Muscle of arm (tissue), 12 donors: Measurements from ENCODE around the gene TRIB2. TPM values are rescaled to one million over a fixed set of nuclear protein-coding genes. Genes with fewer than 3 reads are reported as not detected.
A peak's percentile ranks its signal among the peaks of the same experiment; 100 is the strongest.

Experiments
- DNase-seq: peaks from one replicate; pipeline ENCODE4 v3.0.0-alpha.2; 2013
- polyA plus RNA-seq, 12 donors: library from polyadenylated mRNA; unstranded; fragments of 120-200 nt; gene quantifications; one replicate each; pipeline ENCODE4 v1.2.1, GENCODE V29; 2013; ENCODE audit not compliant: insufficient read length in 12 of 12

Gene TRIB2
- polyA plus RNA-seq, 12 donors = 46.5 to 85.8 (median 53.3) TPM; not detected in 1

GRCh38 chr2:12693509-12693908, 23.2 kb upstream of the TRIB2 start:
- DNase-seq = no peak

- DNase-seq = no peak
Observed at GRCh38 chr2:12694990-12695774, 21.6 kb upstream of the TRIB2 start.

- DNase-seq = no peak
Observed at GRCh38 chr2:12697617-12698016, 19.1 kb upstream of the TRIB2 start.

DNA sequence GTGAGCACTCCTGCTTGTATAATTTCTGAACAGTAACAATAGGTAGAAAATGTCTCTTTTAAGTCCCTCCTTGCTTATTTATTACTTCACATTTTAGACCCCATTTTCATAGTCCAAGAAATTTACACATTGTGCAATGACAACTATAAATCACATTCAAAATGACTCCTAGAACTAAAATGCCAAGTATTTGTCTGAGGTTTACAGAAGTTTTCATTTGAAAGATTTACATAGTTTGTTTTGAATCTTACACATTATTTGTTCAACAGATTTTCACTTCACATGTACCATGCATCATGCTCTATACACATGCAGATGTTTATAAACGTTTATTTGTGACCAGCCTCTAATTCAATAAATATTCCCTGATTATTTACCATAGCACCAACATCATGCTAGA, 15.7 kb upstream of the TRIB2 start:
- no peak for DNase-seq

GRCh38 chr2:12701786-12702167, 15.0 kb upstream of the TRIB2 start:
- DNase-seq = no peak

- peak; percentile 78 for DNase-seq
Observed at GRCh38 chr2:12702168-12703121, 14.3 kb upstream of the TRIB2 start.

GRCh38 chr2:12704378-12704777, 12.4 kb upstream of the TRIB2 start:
- DNase-seq = no peak

GRCh38 chr2:12705230-12705629, 11.5 kb upstream of the TRIB2 start:
- no peak for DNase-seq

DNA sequence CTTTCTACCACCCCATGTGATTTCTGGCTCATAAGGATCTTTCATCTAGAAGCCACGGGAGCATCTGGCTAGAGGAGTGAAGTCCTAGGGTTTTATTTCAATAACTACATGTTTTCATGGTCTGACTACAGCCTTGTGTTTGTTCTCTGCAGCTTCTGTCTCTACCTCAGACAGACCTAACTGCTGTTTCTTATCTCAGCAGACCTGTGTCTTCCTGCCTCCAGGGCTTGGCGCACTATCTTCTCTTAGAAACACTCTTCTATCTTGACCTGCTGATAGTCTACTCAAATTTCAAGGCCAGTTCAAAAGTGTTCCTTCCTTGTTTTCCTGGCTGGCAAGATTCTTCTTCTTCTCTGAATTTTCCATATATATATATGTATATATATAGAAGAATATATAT, 11.0 kb upstream of the TRIB2 start:
- no peak for DNase-seq

GRCh38 chr2:12708508-12709206, 8.1 kb upstream of the TRIB2 start:
- no peak for DNase-seq

DNA sequence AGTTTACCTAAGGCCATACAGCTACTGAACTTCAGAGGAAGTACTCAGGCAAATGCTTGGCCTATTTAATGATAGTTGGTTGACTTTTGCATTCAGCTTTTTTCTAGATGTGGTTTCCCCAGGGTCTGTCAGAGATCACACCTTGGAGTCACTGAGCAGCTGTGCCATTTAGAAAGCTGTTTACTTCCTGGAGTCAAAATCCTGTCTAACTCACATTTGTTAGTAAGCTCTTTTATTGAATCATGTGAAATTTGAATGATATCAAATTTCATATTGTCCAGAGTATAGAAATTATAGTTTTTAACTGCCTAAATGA, 7.6 kb upstream of the TRIB2 start:
- no peak for DNase-seq

DNA sequence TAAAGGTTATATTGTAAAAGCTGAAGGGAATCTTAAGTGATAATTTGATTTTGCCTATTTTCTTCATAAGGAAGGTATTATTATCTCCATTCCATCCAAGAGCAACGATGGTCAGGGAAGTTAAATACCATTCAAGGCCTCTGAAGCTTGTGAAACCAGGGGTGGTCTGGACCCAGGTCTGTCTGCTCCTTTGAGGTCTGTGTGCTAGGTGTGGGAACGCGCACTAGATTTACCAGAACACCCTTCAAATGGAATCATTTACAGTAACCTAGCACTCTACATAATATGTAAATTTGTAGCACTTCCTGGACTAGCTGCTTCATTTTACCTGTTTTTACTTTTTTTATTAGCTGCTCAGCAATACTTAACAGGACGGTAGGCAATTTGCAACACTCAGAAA, 6.4 kb upstream of the TRIB2 start:
- no peak for DNase-seq

DNA sequence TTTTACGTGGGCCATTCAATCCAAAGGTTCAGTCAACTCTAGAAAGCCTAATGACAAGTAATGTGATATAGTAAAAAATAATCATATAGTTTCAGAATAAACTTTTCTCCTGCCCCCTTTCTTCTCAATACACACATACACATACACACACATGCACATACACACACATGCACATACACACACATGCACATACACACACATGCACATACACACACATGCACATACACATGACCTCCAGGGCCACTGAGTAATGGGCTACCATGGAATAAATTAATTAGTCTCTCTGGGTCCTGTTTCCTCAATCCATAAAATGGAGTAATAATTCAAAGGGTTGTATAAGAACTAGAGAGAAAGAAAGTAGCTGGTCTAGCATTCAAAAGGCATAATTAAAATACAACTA, 5.4 kb upstream of the TRIB2 start:
- no peak for DNase-seq

- DNase-seq = no peak
Observed at GRCh38 chr2:12712881-12713280, 3.9 kb upstream of the TRIB2 start.

GRCh38 chr2:12714391-12715221, 2.1 kb upstream of the TRIB2 start:
- DNase-seq = no peak

DNA sequence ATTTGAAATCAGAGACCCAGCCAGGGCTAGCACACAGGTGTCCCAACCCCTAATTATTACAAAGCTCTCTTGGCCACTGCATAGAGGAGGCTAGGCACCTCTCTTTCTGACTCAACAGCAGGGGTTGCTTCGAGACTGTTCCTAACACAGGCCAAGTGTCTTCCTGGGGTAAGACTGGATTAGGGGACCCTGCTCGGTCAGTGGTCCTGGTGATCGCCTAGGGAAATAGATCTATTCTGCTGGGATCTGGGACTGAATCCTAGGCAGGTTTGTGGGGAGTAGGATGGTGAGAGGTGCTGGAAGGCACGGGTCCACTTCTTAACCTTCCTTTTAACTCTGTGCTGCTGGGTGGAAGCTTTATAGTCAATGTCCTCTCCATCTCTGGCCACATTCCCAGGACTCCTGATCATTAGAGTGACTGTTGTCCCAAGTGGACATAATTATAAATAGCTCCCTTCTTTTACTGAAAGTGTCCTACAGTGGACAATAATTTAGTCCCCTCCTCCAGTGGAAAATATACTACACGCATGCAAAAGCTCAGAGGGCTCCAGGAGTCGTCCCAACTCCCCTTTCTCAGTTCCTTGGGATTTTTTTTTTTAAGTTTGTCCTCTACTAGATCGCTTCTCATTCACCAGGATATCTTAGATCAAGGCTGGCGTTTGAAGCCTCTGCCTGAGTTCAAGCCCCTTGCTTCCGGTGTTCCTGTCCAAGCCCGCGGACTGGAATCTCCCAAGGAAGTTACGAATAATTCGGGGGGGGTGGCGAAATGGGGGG, 1.3 kb upstream of the TRIB2 start:
- no peak for DNase-seq

- peak; percentile 74 for DNase-seq
Observed at GRCh38 chr2:12716032-12716281, 779 bp upstream of the TRIB2 start.

DNA sequence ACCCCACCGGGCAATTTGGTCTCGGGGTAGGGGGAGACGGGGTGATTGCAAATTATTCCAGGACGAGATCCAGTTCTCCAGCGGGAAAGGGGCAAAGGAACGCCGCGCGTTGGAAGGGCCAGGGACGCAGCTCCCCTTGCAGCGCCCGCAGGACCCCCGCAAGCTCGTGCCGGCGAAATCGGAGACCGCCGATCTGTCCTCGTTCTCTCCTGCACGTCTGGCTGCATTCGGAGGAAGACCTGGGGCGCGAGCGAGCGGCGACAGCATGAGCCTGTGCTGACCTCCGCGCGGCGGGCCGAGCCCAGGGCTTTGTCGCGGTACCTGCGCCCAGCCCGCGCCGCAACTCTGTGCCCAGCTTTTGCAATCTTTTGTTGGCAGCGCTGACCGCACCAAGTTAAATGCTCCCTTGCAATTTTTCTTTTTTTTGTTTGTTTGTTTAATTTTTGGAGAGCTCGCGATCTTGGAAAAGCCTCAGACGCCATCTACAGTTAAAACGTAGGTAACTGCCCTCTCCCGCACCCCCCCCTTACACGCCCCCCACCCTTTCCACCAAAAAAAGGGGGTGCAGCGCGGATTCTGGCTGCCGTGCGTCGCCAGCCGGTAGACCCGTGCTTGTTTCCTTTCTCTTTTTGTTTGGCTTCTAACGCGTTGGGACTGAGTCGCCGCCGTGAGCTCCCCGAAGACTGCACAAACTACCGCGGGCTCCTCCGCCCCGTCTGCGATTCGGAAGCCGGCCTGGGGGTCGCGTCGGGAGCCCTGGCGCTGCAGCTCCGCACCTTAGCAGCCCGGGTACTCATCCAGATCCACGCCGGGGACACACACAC, 667 bp downstream of the TRIB2 start:
- DNase-seq = peak; percentile 78

GRCh38 chr2:12718015-12718671, 1.4 kb downstream of the TRIB2 start:
- peak; percentile 55 for DNase-seq
